ENCODE measurements around the gene SIAH2.
A peak's percentile ranks its signal among the peaks of the same experiment; 100 is the strongest.

The SIAH2 gene

DNA sequence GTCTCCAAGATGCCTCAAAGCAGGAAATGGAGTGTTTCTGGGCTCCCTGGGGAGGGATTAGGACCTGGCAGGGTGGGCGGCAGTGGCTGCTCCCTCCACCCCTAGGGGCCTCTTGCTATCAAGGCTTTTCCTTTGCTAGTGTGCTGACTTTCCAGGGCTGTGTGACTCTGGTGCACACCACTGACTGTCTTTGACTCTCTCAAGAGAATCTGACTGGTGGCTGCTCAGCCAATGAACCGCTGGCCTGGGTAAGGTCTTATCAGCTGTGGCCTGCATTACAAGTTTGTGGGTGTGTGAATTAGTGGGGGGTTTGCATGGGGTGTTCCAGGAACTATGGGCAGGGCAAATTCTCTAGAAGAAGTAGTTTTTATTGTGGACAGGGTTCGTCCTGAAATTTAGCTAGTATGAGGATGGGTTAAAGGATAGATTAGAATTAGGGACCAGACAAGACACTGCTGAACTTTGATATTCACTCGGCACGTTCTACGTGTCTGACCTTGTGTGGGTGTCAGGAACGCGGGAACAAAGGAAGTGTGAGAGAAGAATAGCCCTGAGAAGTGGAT, 29.5 kb downstream of the SIAH2 start:
- no peak for DNase-seq

DNA sequence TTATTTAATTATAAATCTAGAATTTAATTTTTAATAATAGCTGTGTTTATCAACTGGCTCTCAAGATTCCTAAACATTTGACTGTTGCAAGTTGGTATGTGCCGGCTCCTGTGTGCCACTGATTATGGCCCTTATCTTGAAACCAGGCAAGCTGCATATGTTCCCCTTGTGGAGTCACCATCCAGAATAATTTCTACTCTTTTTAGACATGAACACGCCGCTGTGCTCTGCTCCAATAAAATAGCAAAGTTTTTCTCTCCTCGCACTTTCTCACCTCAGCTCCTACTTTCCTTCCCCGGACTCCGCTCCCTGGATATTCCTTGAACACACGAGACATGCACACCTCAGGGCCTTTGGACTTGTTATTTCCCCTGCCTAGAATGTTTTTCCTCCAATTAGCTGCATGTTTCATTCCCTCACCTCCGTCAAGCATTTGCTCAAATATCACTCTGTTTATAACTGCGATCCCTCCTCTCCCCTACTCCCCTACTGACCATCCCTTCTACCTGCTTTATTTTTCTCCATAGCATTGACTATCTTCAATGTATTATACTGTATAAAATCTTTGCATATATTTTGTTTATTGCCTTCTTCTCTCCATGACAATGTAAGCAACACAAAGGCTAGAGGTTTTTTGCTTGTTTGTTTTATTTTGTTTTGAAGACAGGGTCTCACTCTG, 33.1 kb downstream of the SIAH2 start:
- no peak for DNase-seq

DNA sequence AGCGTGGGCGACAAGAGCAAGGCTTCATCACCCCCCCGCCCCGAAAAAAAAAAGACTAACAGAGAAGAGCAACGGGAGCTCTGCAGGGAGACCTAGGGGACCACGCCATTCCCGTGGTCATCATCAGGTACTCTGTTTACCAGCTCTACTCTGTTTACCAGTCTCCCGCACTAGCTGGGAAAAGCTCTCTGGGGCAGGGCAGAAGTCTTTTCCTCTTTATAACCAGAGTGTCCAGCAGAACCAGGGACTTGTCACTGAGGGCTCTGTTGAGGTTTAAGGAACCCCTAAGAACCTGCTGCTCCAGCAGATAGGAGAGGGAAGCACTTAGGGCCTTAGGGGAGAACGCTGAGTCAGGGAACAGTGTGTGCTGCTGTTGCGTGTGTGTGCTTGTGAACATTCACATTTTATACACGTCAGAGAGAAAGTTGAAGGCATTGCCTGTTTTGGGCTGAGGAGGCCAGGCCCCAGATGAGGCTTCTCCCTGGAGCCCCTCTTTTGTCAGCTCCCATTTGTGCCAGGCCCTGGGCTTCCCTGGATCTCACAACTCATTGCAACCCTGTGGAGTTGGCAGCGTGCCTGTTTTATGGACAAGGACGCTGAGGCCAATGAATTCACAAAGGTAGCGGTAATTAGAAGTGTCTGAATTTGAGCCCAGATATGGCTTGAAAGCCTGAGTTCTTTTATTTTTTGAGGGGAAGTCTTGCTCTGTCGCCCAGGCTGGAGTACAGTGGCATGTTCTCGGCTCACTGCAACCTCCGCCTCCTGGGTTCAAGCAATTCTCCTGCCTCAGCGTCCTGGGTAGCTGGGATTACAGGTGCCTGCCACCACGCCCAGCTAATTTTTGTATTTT, 35.1 kb downstream of the SIAH2 start:
- DNase-seq: no peak

DNA sequence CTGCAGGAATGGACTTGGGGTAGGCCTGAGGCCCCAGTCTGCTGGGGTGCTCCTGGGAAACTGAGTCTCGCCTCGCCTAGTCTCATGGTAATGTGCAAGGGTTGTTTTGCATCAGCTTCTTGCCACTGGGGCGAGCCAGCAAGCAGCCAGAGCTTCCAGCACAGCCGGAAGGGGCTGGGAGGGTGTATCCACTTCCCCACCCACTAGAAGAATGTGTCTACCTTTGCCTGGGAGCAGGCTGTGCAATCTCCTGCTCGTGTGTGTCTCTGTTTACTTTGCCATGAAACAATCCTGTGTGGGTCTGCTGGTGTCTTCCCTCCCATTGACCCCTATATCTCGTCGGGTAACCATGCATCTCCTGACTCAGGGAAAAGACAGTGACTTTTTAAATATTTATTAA, 37.4 kb downstream of the SIAH2 start:
- DNase-seq: no peak

DNA sequence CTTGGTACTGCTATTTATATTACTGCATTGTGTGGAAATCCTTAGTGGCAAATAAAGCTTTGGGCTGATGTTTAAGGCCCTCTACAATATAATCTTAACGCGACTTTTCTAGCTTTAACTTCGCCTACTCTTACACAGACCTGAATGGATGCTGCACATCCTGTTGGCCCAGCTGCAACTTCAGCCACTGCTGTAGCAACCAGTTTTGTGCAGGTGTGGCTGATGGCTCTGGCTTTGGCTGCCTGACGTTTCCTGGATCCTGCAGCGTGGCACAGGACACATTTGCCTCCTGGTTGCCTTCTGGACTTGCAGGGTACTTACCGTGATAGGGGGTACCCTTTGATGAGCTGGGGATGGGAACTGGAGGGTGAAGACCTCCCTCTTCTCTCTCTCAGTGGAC, 39.0 kb downstream of the SIAH2 start:
- no peak for DNase-seq

DNA sequence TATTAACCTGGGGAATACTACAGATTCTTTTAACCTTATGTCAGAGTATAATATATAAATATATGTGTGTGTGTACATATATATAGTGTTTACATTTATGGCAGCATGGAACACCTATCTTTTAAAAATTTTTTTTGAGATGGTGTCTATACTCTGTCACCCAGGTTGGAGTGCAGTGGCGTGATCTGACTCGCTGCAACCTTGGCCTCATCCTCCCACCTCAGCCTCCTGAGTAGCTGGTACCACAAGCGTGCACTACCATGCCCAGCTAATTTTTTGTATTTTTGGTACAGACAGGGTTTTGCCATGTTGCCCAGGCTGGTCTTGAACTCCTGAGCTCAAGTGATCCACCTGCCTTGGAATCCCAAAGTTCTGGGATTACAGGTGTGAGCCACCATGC, 40.7 kb downstream of the SIAH2 start:
- DNase-seq: no peak

DNA sequence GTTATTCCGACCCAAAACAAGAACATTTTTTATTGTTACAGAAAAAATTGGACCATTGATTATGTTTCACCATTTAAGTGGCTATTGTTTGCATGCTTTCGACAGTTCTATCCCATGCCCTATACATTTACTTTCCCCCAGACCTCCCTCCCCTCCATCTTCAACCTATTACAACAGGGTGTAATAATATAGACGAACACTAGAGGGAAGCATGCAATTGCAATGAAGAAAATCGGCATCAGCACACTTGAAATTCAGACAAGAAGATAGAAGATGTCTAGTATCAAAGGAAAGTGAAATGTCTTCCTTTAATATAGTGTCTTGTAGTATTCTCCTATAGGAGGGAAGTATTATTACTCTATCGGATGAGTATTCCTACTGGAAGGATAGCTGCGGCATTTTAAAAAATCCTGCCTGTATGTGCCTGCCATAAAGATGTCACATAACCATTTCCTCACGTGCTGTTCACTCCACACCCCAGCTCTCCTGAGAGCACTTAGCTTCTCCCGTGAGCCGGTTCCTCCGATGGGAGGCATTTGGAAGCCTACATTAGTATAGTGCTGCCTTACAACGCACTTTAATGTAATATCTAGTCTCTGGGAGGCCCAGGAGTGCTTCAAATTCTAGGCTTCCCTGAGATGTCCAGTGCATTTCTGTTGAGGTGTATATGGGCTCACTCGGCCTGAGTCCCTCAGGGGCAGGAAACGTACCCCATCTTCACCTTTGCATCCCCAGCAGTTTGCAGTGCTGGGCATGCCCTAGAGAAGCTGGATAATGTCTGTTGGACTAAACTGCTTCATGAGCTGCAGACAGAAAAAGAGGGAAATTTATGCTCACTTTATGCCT, 41.5 kb downstream of the SIAH2 start:
- DNase-seq: peak; percentile 29

DNA sequence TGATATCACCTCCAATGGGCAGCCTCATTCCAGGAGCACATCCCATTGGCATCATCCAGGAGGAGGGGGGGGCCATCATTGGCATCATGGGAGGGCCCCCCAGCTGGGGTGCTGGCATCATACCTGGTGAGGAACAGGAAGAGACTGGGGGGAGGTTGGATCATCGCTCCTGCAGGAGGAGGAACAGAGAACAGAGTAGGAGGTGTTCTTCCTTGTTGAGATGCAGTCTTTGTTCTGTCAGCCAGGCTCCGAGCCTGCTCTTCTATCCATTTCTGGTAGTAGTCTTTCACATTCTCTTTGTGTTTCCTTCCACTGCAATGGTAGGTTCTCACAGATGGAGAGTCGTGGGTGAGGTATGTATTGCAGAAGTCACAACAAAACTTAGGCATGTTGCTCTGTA, 42.5 kb downstream of the SIAH2 start:
- no peak for DNase-seq

DNA sequence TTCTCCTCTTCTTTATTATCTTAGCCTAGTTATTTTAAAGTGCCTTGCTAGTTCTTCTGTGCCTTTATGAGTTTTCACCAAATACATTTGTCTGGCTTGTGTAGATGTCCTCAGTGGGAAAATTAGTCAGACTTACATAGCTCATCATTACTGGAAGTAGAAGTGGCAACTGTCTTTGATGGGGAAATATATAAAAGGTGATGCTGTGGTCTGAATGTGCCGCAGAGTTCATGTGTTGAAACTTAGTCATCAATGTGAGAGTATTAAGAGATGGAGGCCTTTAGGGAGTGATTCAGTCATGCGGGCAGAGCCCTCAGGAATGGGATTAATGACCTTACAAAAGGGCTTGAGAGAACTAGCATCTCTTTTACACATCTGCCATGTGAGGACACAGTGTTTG, 52.9 kb downstream of the SIAH2 start:
- DNase-seq: no peak

DNA sequence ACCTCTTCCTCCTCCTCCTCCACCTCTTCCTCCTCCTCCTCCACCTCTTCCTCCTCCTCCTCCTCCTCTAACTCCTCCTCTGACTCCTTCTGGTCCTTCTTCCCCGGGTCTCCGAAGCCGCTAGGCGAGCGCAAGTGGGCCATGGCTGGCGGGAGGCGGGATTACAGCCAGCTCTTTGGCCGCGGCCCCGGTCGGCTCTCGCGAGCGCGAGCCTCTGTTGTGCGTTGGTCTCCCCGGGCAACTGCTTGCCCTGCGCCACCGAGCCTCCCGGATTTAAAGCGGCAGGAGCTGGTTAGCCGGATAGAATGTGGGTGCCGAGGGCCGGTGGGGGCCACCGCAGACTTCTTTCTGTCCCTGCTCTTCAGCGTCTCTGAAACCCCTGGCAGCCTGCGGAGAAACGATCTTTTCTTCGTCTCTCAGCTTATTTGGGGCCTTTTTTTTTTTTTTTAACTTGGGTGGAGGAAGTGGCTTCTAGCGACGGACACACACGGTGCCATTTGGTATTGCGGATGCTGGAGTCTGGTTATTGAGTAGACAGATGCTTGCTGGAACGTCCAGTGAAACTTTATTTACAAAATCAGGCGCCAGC, 59.1 kb downstream of the SIAH2 start, which contains the start of gene ERICH6:
Gene ERICH6 (minus strand): TSS at position 165 of the 589 bp plus-strand sequence. CDS start 22 bp downstream, at position 143.
- peak; percentile 84 for DNase-seq

DNA sequence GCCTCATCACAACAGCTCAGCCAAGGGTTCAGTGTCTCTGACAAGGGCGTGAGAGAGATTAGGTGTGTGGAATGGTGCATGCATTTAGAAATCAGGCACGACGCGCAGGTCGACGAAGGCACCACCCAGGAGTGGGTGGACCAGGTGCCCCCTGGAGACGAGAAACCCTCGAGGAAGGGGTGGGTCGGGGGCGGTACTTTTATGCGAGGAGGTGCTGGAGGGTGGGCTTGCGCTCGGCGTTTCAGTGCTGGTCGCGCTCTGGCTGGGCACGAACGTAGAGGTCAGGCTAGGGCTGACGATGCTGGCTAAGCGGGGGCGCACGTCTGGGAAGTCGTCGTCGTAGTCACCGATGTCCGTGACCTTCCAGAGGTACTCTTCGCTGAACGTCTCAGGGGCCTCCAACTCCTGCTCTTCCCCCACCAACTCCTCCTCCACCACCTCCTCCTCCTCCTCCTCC, 59.6 kb downstream of the SIAH2 start:
- DNase-seq: no peak

DNA sequence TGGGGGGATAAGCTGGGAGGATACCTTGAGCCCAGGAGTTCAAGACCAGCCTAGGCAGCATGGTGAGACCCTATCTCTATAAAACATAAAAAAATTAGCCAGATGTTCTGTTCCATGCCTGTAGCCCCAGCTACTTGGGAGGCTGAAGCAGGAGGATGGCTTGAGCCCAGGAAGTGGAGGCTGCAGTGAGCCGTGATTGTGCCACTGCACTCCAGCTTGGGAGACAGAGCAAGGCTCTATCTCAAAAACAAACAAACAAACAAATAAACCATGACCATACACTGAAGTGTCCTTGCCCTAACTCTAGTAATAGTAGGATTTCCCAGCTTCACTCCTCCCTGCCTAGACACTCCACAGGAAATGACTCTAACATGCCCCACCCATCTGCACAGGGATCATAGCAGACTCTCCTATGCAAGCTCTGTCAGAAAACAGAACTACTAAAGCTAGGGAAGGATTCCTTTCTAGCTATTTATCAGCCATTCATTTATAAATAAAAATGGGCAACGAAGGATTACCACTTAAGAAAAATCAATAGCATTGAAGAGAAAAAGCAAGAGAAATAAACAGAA, 63.8 kb downstream of the SIAH2 start:
- no peak for DNase-seq

DNA sequence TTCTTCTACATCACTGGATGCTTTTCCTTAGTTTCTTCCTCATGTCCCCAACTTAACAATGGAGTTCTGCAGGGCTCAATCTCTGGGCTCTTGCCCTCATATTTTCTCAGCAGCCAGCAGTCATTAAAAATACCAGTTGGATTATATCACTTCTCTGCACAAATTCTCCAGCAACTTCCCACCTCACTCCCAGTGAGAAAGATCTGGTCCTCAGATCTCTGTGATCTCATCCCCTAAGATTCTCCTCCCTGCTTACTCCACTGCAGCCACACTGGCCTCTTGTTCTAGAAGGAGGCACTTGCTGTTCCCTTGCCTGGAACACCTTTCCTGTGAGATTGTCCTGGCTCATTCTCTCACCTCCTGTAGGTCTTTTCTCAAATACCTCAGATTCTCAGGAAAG, 65.3 kb downstream of the SIAH2 start:
- no peak for DNase-seq

DNA sequence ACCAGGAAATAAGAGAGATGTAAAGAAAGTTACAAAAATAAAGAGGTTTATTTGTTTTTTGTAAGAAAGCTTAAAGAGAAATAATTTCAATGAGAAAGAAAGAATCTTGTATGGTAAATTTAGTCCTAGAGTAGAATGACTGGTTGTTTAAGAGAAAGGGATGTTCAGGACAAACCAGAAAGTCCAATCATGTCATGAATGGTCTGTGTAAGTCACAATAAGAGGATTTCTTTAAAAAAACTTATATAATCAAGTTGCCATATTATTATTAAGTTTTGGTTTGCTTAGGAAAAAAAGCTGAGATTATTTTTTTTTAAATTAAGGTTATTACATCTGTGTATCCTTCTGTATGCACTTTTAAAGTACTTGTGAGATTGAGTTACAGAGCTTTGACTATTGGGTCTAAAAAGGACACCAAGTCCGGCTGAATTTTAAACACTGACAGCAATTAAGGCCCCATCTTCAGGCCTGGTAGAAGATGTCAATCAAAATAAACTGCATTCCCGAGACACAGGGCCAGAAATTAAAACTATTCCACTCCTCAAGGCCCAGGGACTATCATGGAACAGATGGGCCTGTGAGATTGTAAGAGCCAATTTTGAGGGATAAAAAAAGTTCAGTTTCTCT, 71.4 kb downstream of the SIAH2 start:
- DNase-seq: no peak
